ENCODE measurements around the gene CD207.

Gene CD207

GRCh38 chr2:70828115-70828514 is 7.5 kb downstream of the CD207 start:
- TF ChIP-seq MAX (IDR thresholded peaks at IDR 0.05; ENCODE audit: low read depth, low read length), result no peak
- no peak for TF ChIP-seq MYC (IDR thresholded peaks at IDR 0.05; ENCODE audit: low read depth, low read length)
- no peak for TF ChIP-seq POLR2A (IDR thresholded peaks at IDR 0.05; ENCODE audit: extremely low read depth, insufficient read length)
- no peak for TF ChIP-seq CTCF (IDR thresholded peaks at IDR 0.05; ENCODE audit: low read depth, low read length)
- DNase-seq (ENCODE audit: low read depth), result no peak
- no peak overlapping the region for H3K4me3 ChIP-seq (ENCODE audit: low read depth, low read length)

- DNase-seq (ENCODE audit: low read depth), result no peak
- TF ChIP-seq MAX (IDR thresholded peaks at IDR 0.05; ENCODE audit: low read depth, low read length) (no peak), MYC (IDR thresholded peaks at IDR 0.05; ENCODE audit: low read depth, low read length) (no peak), CTCF (IDR thresholded peaks at IDR 0.05; ENCODE audit: low read depth, low read length) (no peak), POLR2A (IDR thresholded peaks at IDR 0.05; ENCODE audit: extremely low read depth, insufficient read length) (no peak)
- H3K4me3 ChIP-seq (ENCODE audit: low read depth, low read length), result no peak overlapping the region
Measured at GRCh38 chr2:70827388-70827787, 8.2 kb downstream of the CD207 start.

GRCh38 chr2:70826696-70827350 is 8.8 kb downstream of the CD207 start:
- no peak overlapping the region for H3K4me3 ChIP-seq (ENCODE audit: low read depth, low read length)
- no peak for DNase-seq (ENCODE audit: low read depth)
- no peak for TF ChIP-seq MAX (IDR thresholded peaks at IDR 0.05; ENCODE audit: low read depth, low read length)
- TF ChIP-seq MYC (IDR thresholded peaks at IDR 0.05; ENCODE audit: low read depth, low read length), result no peak
- no peak for TF ChIP-seq CTCF (IDR thresholded peaks at IDR 0.05; ENCODE audit: low read depth, low read length)
- no peak for TF ChIP-seq POLR2A (IDR thresholded peaks at IDR 0.05; ENCODE audit: extremely low read depth, insufficient read length)

- no peak for DNase-seq (ENCODE audit: low read depth)
- no peak for TF ChIP-seq CTCF (IDR thresholded peaks at IDR 0.05; ENCODE audit: low read depth, low read length)
- H3K4me3 ChIP-seq (ENCODE audit: low read depth, low read length), result no peak overlapping the region
Measured at GRCh38 chr2:70823249-70823648, 12.4 kb downstream of the CD207 start.

- DNase-seq (ENCODE audit: low read depth), result no peak
- no peak overlapping the region for H3K4me3 ChIP-seq (ENCODE audit: low read depth, low read length)
- TF ChIP-seq CTCF (IDR thresholded peaks at IDR 0.05; ENCODE audit: low read depth, low read length) (no peak), POLR2A (IDR thresholded peaks at IDR 0.05; ENCODE audit: extremely low read depth, insufficient read length) (no peak), MAX (IDR thresholded peaks at IDR 0.05; ENCODE audit: low read depth, low read length) (no peak), MYC (IDR thresholded peaks at IDR 0.05; ENCODE audit: low read depth, low read length) (no peak)
Measured at GRCh38 chr2:70822843-70823242, 12.8 kb downstream of the CD207 start.

GRCh38 chr2:70820499-70820898 is 15.1 kb downstream of the CD207 start, which contains the start of gene CLEC4F:
Gene CLEC4F (minus strand): TSS chr2:70820599. CDS start chr2:70820523, 76 bp downstream.
- no peak within 1 kb of the TSS for H3K4me3 ChIP-seq (ENCODE audit: low read depth, low read length)
- no peak for DNase-seq (ENCODE audit: low read depth)
- TF ChIP-seq CTCF (IDR thresholded peaks at IDR 0.05; ENCODE audit: low read depth, low read length) (no peak), MAX (IDR thresholded peaks at IDR 0.05; ENCODE audit: low read depth, low read length) (no peak), MYC (IDR thresholded peaks at IDR 0.05; ENCODE audit: low read depth, low read length) (no peak), POLR2A (IDR thresholded peaks at IDR 0.05; ENCODE audit: extremely low read depth, insufficient read length) (no peak)
